GM12801 (cell line): ENCODE results near the gene RPTOR.

Experiments
- CTCF ChIP-seq: IDR thresholded peaks from one replicate; pipeline ENCODE4 v1.5.1; 2011; ENCODE audit warnings: control low read depth; ENCODE audit not compliant: insufficient read length; ENCODE audit errors: extremely low read depth

RPTOR gene

DNA sequence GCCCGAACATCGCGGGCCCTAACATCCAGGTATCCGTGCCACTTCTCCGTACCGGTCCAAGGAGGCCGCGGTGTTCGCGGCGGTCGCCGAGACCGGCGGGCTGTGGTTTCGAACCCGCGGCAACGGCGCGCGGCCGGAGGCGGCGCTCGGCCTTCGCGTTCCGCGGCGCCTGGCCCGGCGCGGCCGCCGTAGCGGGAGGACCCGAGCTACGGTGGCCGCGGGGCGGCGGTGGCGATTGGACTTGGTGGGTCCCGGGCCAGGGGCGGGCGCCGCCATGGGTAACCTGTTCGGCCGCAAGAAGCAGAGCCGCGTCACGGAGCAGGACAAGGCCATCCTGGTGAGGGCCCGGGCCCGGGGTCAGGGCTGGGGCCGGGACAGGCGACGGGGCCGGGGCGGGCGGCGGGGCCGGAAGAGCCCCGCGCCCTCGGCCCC is 447.0 kb downstream of the RPTOR start, which contains the start of gene CHMP6:
TSS of gene CHMP6 (plus strand) at position 197 of the 432 bp plus-strand sequence. CDS start at position 275, 78 bp downstream.
- no peak for TF ChIP-seq CTCF

DNA sequence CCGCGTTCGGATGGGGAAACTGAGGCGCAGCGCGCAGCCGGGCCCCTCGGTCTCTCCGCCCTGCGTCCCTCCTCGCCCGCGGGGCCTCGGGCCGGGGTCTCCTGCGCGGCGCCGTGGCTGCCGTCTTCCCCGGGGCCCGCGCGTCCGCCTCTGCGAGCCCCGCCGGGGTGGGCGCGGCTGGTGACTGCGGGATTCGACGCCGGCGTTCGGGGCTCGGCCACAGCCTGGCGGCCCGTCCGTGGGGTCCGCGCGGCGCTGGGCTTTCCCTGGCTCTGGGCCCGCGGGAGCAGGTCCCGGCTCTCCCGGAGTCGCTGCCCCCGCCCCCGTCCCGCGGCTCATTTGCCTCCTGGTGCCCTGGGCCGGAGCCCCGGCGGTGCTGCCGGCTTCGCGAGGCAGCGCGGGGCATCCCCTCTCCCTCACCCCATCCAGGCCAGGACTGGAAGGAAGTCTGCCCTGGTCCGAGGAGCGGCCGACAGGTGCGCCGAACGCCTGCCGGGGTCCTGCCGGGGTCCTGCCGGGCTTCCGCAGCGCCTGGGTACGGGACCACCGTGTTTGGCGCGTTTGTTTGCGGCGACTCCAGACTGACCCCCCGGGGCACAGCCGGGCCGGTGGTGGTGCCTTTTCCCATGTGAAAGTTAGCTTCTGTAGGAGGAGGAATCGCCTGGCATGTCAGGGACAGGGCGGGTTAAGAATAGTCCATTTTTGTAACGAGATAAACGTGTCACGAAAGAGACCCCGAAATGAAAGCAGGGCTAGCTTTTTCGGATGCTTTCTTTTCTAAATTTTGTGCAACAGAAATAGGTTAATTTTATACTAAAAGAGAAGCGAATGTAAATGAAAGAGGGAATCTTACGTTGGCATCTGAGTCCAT is 447.7 kb downstream of the RPTOR start:
- no peak for TF ChIP-seq CTCF

GRCh38 chr17:80992948-80993624 is 448.4 kb downstream of the RPTOR start:
- TF ChIP-seq CTCF, result no peak

DNA sequence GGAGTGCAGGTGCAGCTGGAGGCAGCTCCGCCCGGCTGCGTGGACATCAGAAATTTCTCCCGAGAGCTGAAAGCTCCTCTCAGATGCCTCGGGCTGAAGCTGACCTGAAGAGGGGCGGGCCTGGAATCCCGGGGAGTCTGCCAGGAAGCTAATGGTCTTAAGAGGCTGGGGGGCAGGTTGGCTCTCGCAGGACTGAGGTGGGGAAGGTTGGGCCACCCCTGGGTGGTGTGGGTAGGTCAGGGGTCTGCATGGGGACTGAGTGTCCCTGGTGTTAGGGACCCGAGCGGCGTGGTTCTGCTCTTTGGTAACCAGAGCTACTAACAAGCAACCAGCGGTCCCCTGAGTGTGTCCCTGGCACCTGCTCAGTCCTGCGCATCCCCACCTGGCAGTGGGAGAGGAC is 450.5 kb downstream of the RPTOR start:
- TF ChIP-seq CTCF, result no peak

DNA sequence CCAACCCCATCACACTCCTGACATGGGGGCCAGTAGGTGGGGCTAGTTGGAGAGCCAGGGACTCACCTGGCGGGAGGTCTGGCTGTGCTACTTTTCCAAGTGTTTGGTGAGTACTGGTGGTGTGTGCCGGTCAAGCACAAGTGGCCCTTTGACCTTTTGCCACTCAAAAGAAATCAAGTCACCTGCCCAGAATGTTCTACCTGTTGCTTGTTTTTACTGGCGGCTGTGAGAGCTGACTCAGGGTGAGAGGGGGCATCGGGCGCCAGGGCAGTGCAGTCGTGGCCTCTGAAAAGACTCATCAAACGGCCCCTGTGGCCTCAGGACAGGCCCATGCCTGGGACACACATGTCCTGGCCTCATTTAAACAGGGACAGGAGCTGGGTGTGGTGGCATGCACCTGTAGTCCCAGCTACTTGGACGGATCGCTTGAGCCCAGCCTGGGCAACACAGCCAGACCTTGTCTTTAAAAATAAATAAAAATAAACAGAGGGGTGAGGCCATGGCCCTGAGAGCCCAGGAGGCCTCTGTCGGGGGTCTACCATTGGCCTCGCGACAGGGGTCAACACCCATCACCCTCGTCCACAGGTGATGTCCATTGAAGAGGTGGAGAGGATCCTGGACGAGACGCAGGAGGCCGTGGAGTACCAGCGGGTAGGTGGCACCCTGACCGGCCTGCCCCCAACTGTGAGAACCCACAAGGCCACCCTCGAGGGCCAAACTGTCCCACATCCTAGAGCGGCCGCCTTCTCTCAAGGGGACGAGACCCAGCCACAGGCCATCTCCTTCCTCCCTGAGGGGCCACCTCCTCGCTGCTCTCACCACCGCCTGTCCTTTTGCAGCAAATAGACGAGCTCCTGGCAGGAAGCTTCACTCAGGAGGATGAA is 452.0 kb downstream of the RPTOR start:
- no peak for TF ChIP-seq CTCF

DNA sequence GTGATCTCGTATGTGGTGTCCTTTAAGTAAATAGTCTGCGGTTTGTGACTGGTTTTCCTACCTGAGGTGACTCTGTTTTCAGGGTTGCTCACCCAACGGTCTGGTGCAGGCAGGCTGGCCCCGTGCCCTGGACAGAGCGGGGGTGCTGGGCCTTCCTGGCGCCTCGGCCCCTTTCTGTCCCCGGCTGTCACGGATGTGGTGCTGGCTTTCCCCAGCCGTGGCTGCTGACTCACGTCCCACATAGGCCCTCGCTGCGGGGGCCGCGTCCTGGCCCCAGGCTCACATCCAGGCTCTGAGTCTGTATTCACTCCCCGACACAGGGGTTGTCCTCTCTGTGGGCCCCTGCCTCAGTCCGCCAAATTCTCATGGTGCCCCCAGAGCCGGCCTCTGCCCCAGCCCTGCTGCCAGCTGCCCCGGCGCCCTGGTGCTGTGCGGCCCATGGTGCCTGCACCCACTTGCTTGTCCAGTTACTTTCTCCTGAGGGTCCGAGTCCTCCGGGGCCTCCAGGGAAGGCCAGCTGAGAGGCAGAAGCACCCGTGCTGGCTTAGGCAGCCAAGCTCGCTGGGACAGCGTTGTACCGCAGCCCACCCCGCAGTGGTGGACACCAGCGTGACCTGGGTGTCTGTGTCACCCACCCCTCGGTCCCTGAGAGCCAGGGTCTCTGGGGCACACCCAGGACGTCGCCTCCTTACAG is 452.9 kb downstream of the RPTOR start:
- no peak for TF ChIP-seq CTCF
